Liver (tissue), 9 donors: Measurements from ENCODE around the gene ZNF780B. TPM values are rescaled to one million over a fixed set of nuclear protein-coding genes. Genes with fewer than 3 reads are reported as not detected.

ENCODE experiments used
- DNase-seq: peaks from one replicate; pipeline ENCODE4 v3.0.0-alpha.2; 2017; ENCODE audit warnings: low spot score
- H3K27ac ChIP-seq, 2 donors: one replicate each; pipeline ENCODE4 v1.7.0; 2013; ENCODE audit warnings: inconsistent platforms in 2 of 2, low read length in 2 of 2, control low read depth in 1 of 2, low read depth in 1 of 2, mild to moderate bottlenecking in 1 of 2
- H3K27me3 ChIP-seq, 4 donors: one replicate each; pipeline versions ENCODE4 v1.6.1 to v1.7.0; 2013; ENCODE audit warnings: low read length in 3 of 4, inconsistent platforms in 1 of 4, mild to moderate bottlenecking in 1 of 4, moderate library complexity in 1 of 4; ENCODE audit not compliant: control insufficient read depth in 4 of 4, insufficient read depth in 4 of 4
- H3K36me3 ChIP-seq, 4 donors: one replicate each; pipeline versions ENCODE4 v1.6.1 to v1.7.0; 2013; ENCODE audit warnings: low read length in 3 of 4, mild to moderate bottlenecking in 3 of 4, low read depth in 1 of 4, moderate library complexity in 1 of 4; ENCODE audit not compliant: control insufficient read depth in 4 of 4, insufficient read depth in 3 of 4
- H3K4me1 ChIP-seq, 4 donors: one replicate each; pipeline versions ENCODE4 v1.6.1 to v1.7.0; 2013; ENCODE audit warnings: low read length in 3 of 4, mild to moderate bottlenecking in 3 of 4, moderate library complexity in 1 of 4; ENCODE audit not compliant: control insufficient read depth in 4 of 4, insufficient read depth in 4 of 4
- H3K4me3 ChIP-seq, 3 donors: one replicate each; pipeline versions ENCODE4 v1.6.1 to v1.7.0; 2013; ENCODE audit warnings: low read length in 3 of 3, control low read depth in 1 of 3, low read depth in 1 of 3, mild to moderate bottlenecking in 1 of 3
- H3K9ac ChIP-seq, 2 donors: one replicate each; pipeline ENCODE4 v1.7.0; 2013; ENCODE audit warnings: low read length in 2 of 2, mild to moderate bottlenecking in 2 of 2, moderate library complexity in 2 of 2, control low read depth in 1 of 2, low read depth in 1 of 2
- H3K9me3 ChIP-seq, 4 donors: one replicate each; pipeline versions ENCODE4 v1.6.1 to v1.7.0; 2013; ENCODE audit warnings: low read length in 3 of 4; ENCODE audit not compliant: control insufficient read depth in 4 of 4
- EGR1 ChIP-seq, 2 donors: IDR thresholded peaks; 2 replicates each; pipeline ENCODE4 v1.6.1; 2016 to 2018; ENCODE audit warnings: antibody characterized with exemption in 2 of 2, low read depth in 2 of 2
- FOXA1 ChIP-seq: IDR thresholded peaks from 2 replicates; pipeline ENCODE4 v1.6.1; 2016; ENCODE audit warnings: antibody characterized with exemption
- FOXA2 ChIP-seq: IDR thresholded peaks from 2 replicates; pipeline ENCODE4 v1.6.1; 2016; ENCODE audit warnings: antibody characterized with exemption
- GABPA ChIP-seq, 2 donors: IDR thresholded peaks in 1 of 2; conservative IDR thresholded peaks in 1 of 2; 2 replicates each; pipeline ENCODE4 v1.6.1; 2016; ENCODE audit warnings: antibody characterized with exemption in 2 of 2, mild to moderate bottlenecking in 1 of 2, moderate library complexity in 1 of 2
- HNF4A ChIP-seq, 2 donors: conservative IDR thresholded peaks; 2 replicates each; pipeline ENCODE4 v1.6.1; 2016; ENCODE audit warnings: antibody characterized with exemption in 2 of 2, mild to moderate bottlenecking in 2 of 2
- JUND ChIP-seq, 2 donors: IDR thresholded peaks; 2 replicates each; pipeline ENCODE4 v1.6.1; 2016; ENCODE audit warnings: antibody characterized with exemption in 2 of 2
- NR2F2 ChIP-seq: IDR thresholded peaks from 2 replicates; pipeline ENCODE4 v1.6.1; 2016; ENCODE audit warnings: antibody characterized with exemption
- RAD21 ChIP-seq, 2 donors: IDR thresholded peaks; 2 replicates each; pipeline ENCODE4 v1.6.1; 2016; ENCODE audit warnings: antibody characterized with exemption in 2 of 2, mild to moderate bottlenecking in 2 of 2
- RXRA ChIP-seq, 2 donors: IDR thresholded peaks; 2 replicates each; pipeline ENCODE4 v1.6.1; 2017 to 2018; ENCODE audit warnings: antibody characterized with exemption in 2 of 2, mild to moderate bottlenecking in 1 of 2
- SP1 ChIP-seq: IDR thresholded peaks from 2 replicates; pipeline ENCODE4 v1.6.1; 2018; ENCODE audit warnings: antibody characterized with exemption, mild to moderate bottlenecking
- TAF1 ChIP-seq: conservative IDR thresholded peaks from 2 replicates; pipeline ENCODE4 v1.6.1; 2016; ENCODE audit warnings: antibody characterized with exemption, mild to moderate bottlenecking
- YY1 ChIP-seq: IDR thresholded peaks from 2 replicates; pipeline ENCODE4 v1.6.1; 2016; ENCODE audit warnings: antibody characterized with exemption, mild to moderate bottlenecking
- WGBS: extraction: QIAGEN DNeasy Blood & Tissue Kit; methylation state at CpG from one replicate; pipeline ENCODE4 v1.1.7; 2013; 5-methylcytosine and 5-hydroxymethylcytosine counted together
- polyA plus RNA-seq, 2 donors: library from polyadenylated mRNA; stranded (reverse) in 1 of 2; unstranded in 1 of 2; fragments of 200-250 nt in 1 of 2; fragments of >200 nt in 1 of 2; fragmentation: Nextera tagmentation in 1 of 2; extraction: Ambion mirVana in 1 of 2; gene quantifications; one replicate each; pipeline versions ENCODE4 v1.2.1 to v1.2.3, GENCODE V29; 2013 to 2015
- total RNA-seq, 2 donors: library from RNA; depleted of rRNA; stranded (reverse); fragments of >200 nt; gene quantifications; one replicate each; pipeline ENCODE4 v1.2.3, GENCODE V29; 2014
- TF ChIP-seq, protein P1 (sequence below): IDR thresholded peaks from 2 replicates; pipeline ENCODE4 v1.6.1; 2016; ENCODE audit warnings: antibody characterized with exemption
- TF ChIP-seq, protein P2 (sequence below): IDR thresholded peaks from 2 replicates; pipeline ENCODE4 v1.6.1; 2016; ENCODE audit warnings: antibody characterized with exemption, mild to moderate bottlenecking
- TF ChIP-seq, protein P3 (sequence below): IDR thresholded peaks from 2 replicates; pipeline ENCODE4 v1.6.1; 2016; ENCODE audit warnings: antibody characterized with exemption
- TF ChIP-seq, protein P4 (sequence below): IDR thresholded peaks from 2 replicates; pipeline ENCODE4 v1.6.1; 2016; ENCODE audit warnings: antibody characterized with exemption
- donor health status: healthy.
- donor health status: healthy.
- donor health status: healthy.
- donor health status: healthy.
- donor health status: healthy.

The ZNF780B gene
- total and polyA plus RNA-seq, 4 donors, result 1.4 to 18.0 (median 5.8) TPM

DNA sequence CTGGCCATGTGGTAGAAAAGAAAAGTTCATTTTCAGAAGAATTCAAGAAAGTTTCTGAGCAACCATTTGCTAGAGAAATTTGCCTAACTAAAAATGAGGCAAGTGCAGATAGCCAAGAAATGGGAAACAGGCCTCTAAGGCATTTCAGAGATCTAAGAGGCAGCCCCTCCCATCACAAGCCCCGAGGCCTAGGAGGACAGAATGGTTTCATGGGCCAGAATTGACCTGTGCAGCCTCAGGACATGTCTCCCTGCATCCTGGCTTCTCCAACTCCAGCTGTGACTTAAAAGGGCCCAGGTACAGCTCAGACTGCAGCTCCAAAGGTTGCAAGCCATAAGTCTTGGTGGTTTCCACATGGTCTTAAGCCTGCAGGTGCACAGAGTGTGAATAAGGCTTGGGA is 62.4 kb downstream of the ZNF780B start:
- WGBS, result 98% methylated on average over 1 of the region's 1 CpG
- no peak for TF ChIP-seq SP1
- TF ChIP-seq, protein P1, sequence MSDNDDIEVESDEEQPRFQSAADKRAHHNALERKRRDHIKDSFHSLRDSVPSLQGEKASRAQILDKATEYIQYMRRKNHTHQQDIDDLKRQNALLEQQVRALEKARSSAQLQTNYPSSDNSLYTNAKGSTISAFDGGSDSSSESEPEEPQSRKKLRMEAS, result no peak
- TF ChIP-seq, protein P2, sequence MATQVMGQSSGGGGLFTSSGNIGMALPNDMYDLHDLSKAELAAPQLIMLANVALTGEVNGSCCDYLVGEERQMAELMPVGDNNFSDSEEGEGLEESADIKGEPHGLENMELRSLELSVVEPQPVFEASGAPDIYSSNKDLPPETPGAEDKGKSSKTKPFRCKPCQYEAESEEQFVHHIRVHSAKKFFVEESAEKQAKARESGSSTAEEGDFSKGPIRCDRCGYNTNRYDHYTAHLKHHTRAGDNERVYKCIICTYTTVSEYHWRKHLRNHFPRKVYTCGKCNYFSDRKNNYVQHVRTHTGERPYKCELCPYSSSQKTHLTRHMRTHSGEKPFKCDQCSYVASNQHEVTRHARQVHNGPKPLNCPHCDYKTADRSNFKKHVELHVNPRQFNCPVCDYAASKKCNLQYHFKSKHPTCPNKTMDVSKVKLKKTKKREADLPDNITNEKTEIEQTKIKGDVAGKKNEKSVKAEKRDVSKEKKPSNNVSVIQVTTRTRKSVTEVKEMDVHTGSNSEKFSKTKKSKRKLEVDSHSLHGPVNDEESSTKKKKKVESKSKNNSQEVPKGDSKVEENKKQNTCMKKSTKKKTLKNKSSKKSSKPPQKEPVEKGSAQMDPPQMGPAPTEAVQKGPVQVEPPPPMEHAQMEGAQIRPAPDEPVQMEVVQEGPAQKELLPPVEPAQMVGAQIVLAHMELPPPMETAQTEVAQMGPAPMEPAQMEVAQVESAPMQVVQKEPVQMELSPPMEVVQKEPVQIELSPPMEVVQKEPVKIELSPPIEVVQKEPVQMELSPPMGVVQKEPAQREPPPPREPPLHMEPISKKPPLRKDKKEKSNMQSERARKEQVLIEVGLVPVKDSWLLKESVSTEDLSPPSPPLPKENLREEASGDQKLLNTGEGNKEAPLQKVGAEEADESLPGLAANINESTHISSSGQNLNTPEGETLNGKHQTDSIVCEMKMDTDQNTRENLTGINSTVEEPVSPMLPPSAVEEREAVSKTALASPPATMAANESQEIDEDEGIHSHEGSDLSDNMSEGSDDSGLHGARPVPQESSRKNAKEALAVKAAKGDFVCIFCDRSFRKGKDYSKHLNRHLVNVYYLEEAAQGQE, result no peak
- no peak for TF ChIP-seq NR2F2
- TF ChIP-seq RXRA (IDR thresholded peaks at IDR 0.05), result no peak
- TF ChIP-seq TAF1, result no peak
- no peak for TF ChIP-seq FOXA1
- TF ChIP-seq EGR1 (IDR thresholded peaks at IDR 0.05; ENCODE audit: low read depth in 2 of 2), result no peak
- TF ChIP-seq RAD21 (IDR thresholded peaks at IDR 0.05), result no peak
- TF ChIP-seq, protein P3, sequence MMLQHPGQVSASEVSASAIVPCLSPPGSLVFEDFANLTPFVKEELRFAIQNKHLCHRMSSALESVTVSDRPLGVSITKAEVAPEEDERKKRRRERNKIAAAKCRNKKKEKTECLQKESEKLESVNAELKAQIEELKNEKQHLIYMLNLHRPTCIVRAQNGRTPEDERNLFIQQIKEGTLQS, result no peak
- no peak for TF ChIP-seq JUND (IDR thresholded peaks at IDR 0.05)
- TF ChIP-seq HNF4A (conservative IDR thresholded peaks at IDR 0.05), result no peak
- TF ChIP-seq GABPA (IDR thresholded peaks at IDR 0.05 in 1 of 2, conservative IDR thresholded peaks at IDR 0.05 in 1 of 2), result no peak
- peaks cover 5 to 15% (median 8%) of the 10 kb centered on the region in 4 donors for H3K4me1 ChIP-seq
- no peak overlapping the region for H3K27ac ChIP-seq
- no peaks in the 10 kb centered on the region for H3K27me3 ChIP-seq
- H3K9me3 ChIP-seq, result peaks cover 0 to 2% (median 1%) of the 10 kb centered on the region in 4 donors
- no peak overlapping the region for H3K4me3 ChIP-seq
- no peaks in the 10 kb centered on the region for H3K36me3 ChIP-seq
- no peak for DNase-seq
- no peak overlapping the region for H3K9ac ChIP-seq

DNA sequence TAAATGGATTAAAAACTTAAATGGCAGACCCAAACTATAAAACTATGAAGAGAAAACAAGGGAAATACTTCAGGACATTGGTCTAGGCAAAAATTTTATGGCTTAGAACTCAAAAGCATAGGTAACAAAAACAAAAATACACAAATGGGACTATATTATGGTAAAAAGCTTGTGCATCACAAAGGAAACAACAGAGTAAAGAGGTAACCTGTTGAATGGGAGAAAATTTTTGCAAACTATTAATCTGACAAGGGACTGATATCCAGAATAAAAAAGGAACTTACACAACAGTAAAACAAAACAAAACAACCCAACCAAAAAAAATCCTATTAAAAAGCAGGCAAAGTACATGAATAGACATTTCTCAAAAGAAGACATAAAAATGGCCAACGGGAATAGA is 68.4 kb downstream of the ZNF780B start:
- no peaks in the 10 kb centered on the region for H3K4me1 ChIP-seq
- DNase-seq, result no peak
- H3K4me3 ChIP-seq, result no peak overlapping the region
- no peak overlapping the region for H3K9ac ChIP-seq
- 96% methylated on average over 1 of the region's 1 CpG for WGBS
- peaks cover 0 to 8% (median 3%) of the 10 kb centered on the region in 4 donors for H3K36me3 ChIP-seq
- H3K27ac ChIP-seq, result no peak overlapping the region
- TF ChIP-seq GABPA (IDR thresholded peaks at IDR 0.05 in 1 of 2, conservative IDR thresholded peaks at IDR 0.05 in 1 of 2) (no peak), FOXA1 (no peak), HNF4A (conservative IDR thresholded peaks at IDR 0.05) (no peak), EGR1 (IDR thresholded peaks at IDR 0.05; ENCODE audit: low read depth in 2 of 2) (no peak), TAF1 (no peak), RXRA (IDR thresholded peaks at IDR 0.05) (no peak), SP1 (no peak), NR2F2 (no peak), JUND (IDR thresholded peaks at IDR 0.05) (no peak), FOXA2 (no peak), YY1 (no peak)
- TF ChIP-seq, protein P1, result no peak
- TF ChIP-seq, protein P4, sequence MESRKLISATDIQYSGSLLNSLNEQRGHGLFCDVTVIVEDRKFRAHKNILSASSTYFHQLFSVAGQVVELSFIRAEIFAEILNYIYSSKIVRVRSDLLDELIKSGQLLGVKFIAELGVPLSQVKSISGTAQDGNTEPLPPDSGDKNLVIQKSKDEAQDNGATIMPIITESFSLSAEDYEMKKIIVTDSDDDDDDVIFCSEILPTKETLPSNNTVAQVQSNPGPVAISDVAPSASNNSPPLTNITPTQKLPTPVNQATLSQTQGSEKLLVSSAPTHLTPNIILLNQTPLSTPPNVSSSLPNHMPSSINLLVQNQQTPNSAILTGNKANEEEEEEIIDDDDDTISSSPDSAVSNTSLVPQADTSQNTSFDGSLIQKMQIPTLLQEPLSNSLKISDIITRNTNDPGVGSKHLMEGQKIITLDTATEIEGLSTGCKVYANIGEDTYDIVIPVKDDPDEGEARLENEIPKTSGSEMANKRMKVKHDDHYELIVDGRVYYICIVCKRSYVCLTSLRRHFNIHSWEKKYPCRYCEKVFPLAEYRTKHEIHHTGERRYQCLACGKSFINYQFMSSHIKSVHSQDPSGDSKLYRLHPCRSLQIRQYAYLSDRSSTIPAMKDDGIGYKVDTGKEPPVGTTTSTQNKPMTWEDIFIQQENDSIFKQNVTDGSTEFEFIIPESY, result no peak
- TF ChIP-seq, protein P3, result no peak
- peaks cover 0 to 13% (median 5%) of the 10 kb centered on the region in 4 donors for H3K9me3 ChIP-seq
- H3K27me3 ChIP-seq, result no peaks in the 10 kb centered on the region
